GM18499 (cell line): Measurements from ENCODE around the gene RAB6D.
"Not testable (repeated sequence)": the region's sequence is repeated elsewhere in the genome, so short reads cannot be mapped to it uniquely, and the experiment has no call there.

Source experiments
- ATAC-seq: cut with Tn5 transposase; IDR thresholded peaks from one replicate; pipeline ENCODE4 v1.9.1; 2021; ENCODE audit warnings: moderate number of reproducible peaks; ENCODE audit not compliant: insufficient read depth, unreplicated experiment

The RAB6D gene

DNA sequence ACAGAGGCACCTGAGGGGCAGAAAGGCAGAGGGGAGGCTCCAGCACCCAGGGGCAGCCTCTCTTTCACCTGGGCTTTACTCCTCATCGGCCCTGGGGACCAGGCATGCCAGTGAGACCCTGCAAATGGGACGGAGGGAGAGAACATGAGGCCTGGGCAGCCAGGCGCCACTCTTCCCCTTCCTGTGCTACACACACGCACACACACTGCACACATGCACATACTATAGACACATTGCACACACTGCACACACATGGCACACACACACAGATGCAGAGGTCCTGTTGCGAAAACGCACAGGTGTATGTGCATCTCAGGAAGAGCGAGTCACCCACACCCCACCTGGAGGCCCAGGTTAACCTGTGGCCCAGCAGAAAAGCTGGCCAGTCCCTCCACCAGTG, 3.4 kb upstream of the RAB6D start:
- ATAC-seq: no peak

DNA sequence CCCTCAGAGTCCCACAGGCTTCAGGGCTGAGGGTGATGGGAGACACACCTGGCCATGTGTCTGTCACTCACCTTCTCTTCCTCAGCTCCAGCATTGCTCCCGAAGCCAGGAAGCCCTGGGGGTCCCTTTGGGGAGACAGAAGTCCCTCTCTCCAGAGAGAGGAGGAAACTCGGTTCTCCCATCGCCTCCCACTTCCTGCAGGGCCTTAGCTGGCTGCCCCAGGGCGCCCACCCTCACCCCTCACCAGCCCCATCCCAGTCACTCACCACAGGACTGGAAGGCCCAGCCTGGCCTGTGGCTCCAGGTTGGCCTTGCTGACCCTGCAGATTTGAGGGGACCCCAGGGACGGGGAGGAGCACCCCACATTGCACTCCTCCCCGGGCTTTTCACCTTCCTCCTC, 2.7 kb upstream of the RAB6D start:
- no peak for ATAC-seq

DNA sequence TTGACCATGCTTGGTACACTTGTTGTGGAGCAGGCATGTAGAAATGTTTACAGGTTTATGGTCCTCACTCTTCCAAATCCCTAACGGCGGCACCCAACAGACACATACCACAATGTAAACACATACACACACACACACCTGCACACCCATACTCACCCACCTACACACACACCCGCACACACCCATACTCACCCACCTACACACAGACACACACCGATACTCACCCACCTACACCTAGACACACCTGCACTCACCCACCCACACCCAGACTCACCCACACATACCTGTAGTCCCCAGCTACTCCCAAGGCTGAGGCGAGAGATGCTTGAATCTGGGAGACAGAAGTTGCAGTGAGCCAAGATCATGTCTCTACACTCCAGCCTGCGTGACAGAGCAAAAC, 1.5 kb upstream of the RAB6D start:
- ATAC-seq: no peak

GRCh38 chr2:131363213-131363612, 755 bp downstream of the RAB6D start:
- not testable (repeated sequence) for ATAC-seq

GRCh38 chr2:131361773-131362172, 2.2 kb downstream of the RAB6D start:
- not testable (repeated sequence) for ATAC-seq

GRCh38 chr2:131353167-131353697, 10.7 kb downstream of the RAB6D start:
- ATAC-seq: not testable (repeated sequence)

DNA sequence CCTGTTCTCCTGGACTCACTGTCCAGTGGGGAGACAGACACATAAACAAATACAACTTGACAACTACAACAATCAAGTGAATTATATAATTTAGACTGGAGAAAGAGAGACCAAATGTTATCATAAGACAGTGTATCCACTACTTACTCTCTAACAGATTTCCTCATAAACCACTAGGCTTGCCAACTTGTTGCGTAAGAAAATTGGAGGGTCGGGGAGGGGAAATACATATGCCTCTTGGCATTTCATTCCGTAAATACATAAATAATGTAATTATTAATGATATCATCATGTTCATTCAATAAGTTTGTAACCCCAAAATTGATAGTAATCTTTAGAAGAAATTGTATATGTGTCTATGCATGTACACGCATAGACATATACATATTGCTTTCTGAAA, 14.9 kb downstream of the RAB6D start:
- ATAC-seq: no peak

- not testable (repeated sequence) for ATAC-seq
Observed at GRCh38 chr2:131347035-131347434, 16.9 kb downstream of the RAB6D start.

DNA sequence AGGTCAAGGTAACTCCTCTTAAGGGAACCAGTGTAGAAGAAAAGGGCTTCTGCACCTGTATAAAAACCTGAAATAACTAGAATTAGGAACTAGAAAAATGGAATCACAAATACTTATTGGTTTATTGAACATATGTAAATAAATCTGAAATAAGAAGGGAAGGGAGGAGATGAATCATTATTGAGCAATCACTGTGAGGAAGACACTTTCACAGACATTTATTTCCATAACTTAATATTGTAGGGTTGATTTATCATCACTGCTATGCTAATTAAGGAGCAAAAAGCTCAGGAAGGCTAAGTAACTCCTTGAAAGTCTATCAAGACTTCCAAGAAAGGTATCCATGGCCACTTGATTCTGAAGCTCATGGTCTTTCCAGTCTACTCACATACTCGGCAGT, 24.7 kb downstream of the RAB6D start:
- ATAC-seq: not testable (repeated sequence)

GRCh38 chr2:131335319-131335718, 28.6 kb downstream of the RAB6D start:
- ATAC-seq: not testable (repeated sequence)

DNA sequence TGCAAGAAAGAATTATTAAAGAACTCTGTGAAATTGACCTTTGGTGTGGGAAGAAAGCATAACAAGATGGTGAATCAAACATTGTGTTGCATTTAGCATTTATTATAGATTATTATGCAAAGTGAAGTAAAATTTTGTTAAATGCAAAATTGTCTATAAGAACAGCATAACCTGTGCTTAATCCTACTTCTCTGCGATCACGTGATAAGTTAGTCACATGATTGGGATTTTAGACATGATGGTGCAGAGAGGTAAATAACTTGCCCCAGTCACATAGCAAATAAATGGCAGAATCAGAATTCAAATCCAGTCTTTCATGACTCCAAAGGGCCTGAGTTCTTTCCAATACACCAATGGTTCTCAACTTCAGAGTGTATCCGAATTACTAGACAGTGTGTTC, 31.3 kb downstream of the RAB6D start:
- ATAC-seq: not testable (repeated sequence)

GRCh38 chr2:131331000-131331399, 33.0 kb downstream of the RAB6D start:
- ATAC-seq: not testable (repeated sequence)

GRCh38 chr2:131322209-131322608, 41.8 kb downstream of the RAB6D start:
- ATAC-seq: no peak

DNA sequence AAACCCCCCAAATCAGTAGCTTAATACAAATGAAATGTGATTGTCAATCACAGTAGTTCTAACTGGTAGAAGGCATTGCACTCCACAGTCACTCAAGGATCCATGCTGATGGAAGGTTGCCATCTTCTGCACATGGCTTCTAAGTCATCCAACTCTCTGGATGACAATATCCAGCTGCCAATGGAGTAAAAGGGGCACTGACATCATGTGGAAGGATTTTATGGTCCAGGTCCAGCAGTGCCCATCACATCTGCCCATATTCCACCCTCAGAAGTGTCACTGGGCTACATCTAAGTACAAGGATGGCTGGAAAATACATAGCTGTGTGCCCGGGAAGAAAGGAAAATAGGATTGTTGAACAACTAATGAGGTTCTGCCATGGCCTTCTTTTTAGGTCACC, 42.6 kb downstream of the RAB6D start:
- ATAC-seq: not testable (repeated sequence)

DNA sequence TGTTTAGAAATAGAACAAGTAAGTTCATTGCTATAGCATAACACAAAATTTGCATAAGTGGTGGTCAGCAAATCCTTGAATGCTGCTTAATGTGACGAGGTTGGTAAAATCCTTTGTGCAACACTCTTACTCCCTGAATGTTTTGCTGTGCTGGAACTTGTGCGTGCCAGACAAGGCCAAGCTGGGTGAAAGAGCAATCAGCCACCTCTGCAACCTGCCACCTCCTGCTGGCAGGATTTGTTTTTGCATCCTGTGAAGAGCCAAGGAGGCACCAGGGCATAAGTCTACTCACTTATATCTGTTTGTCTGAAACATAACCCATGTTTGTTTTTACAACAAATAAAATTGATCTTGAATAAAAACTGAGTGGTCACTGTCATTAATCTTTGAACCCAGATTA, 53.0 kb downstream of the RAB6D start:
- not testable (repeated sequence) for ATAC-seq
